Fibroblast of lung (primary cell): ENCODE data around the gene CCDC60.

Experiments
- EZH2 ChIP-seq: IDR thresholded peaks from 2 replicates; pipeline ENCODE4 v1.5.1; 2012; ENCODE audit warnings: low read length, control low read depth, mild to moderate bottlenecking; ENCODE audit errors: missing control alignments
- TF ChIP-seq, protein P1 (sequence below), 2 donors: IDR thresholded peaks in 1 of 2; conservative IDR thresholded peaks in 1 of 2; 1 replicate in 1 of 2; 2 replicates in 1 of 2; pipeline ENCODE4 v1.5.1; 2011 to 2012; ENCODE audit warnings: low read length in 2 of 2, control low read depth in 1 of 2, inconsistent platforms in 1 of 2, low read depth in 1 of 2, mild to moderate bottlenecking in 1 of 2

DNA sequence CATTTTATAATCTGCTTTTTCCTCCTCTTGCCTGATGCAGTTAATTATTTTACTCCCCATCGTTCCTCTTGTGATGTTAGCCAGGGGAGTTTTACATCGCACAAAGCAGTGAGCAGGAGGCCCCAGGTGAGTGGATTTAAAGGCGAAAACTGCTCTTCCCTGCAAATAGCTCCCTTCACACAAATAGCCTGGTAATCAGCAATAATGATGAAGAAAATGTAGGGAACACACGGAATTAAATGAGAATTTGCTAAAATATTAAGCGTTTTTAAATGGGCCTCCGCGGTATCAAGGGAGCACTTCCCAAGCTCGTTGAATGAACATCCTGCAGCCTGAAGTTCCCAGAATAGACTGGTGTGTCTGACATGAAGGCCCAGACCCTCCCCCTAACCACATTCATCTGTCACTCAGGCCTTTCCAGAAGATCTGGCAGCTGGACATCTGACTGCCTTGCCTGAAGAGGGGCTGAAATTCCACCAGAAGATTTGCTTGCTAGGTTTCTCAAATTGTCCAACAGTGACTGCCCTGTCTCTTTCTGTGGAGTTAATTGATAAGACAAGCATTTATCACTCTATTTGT is 127.2 kb downstream of the CCDC60 start:
- TF ChIP-seq, protein P1, sequence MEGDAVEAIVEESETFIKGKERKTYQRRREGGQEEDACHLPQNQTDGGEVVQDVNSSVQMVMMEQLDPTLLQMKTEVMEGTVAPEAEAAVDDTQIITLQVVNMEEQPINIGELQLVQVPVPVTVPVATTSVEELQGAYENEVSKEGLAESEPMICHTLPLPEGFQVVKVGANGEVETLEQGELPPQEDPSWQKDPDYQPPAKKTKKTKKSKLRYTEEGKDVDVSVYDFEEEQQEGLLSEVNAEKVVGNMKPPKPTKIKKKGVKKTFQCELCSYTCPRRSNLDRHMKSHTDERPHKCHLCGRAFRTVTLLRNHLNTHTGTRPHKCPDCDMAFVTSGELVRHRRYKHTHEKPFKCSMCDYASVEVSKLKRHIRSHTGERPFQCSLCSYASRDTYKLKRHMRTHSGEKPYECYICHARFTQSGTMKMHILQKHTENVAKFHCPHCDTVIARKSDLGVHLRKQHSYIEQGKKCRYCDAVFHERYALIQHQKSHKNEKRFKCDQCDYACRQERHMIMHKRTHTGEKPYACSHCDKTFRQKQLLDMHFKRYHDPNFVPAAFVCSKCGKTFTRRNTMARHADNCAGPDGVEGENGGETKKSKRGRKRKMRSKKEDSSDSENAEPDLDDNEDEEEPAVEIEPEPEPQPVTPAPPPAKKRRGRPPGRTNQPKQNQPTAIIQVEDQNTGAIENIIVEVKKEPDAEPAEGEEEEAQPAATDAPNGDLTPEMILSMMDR (conservative IDR thresholded peaks at IDR 0.05 in 1 of 2, IDR thresholded peaks at IDR 0.05 in 1 of 2; ENCODE audit: low read depth in 1 of 2, low read length in 2 of 2), result no peak
- no peak for TF ChIP-seq EZH2
